GM10248 (cell line): ENCODE data around the gene KRT71.

ENCODE experiments used
- CTCF ChIA-PET: fragments of 300-600 bp; sonication (Branson Sonifier 250); formaldehyde crosslinking; extraction: SDS; loops from one replicate; lab custom pipeline; 2021; ENCODE audit warnings: antibody characterized with exemption; lab: Yijun Ruan, JAX
- POLR2A ChIA-PET: fragments of 350-650 bp; sonication (Branson Sonifier 250); formaldehyde crosslinking; extraction: SDS; loops from one replicate; lab custom pipeline; 2020; ENCODE audit warnings: antibody characterized with exemption; lab: Yijun Ruan, JAX
- DNase-seq: peaks from one replicate; pipeline ENCODE4 v3.0.0; 2012; ENCODE audit errors: extremely low spot score
- CTCF ChIP-seq: IDR thresholded peaks from 2 replicates; pipeline ENCODE4 v1.5.1; 2012; ENCODE audit warnings: mild to moderate bottlenecking, low read depth; ENCODE audit errors: extremely low read depth, missing control alignments, control extremely low read depth

Gene KRT71

GRCh38 chr12:52573306-52573705 lies 20.4 kb upstream of the KRT71 start:
- ChIA-PET CTCF (interaction anchor here (1.3 to 3.0 kb wide), 2 partner anchors 16 to 23 kb away, joined by 3 to 7 read pairs; no protein-coding TSS in a partner anchor), POLR2A (no interaction called here)
- no peak for DNase-seq
- TF ChIP-seq CTCF, result no peak

DNA sequence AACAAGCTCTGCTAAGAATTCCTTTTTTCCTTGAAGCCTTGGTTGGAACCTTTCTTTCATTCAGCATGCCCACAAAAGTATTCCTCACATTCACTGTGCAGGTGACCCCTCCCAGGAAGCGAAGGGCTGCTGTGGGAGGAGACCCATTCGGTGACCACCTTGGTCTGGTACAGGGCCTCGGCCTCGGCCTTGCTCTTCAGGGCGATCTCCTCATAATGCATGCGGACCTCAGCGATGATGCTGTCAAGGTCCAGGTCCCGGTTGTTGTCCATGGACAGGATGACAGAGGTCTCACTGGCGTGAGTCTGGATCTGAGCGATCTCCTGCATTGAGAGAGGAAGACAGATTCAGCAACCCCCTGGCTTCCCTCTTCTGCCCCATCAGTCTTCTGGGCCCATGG lies 17.6 kb upstream of the KRT71 start:
- no peak for DNase-seq
- POLR2A ChIA-PET, result no interaction called here
- TF ChIP-seq CTCF, result no peak
- CTCF ChIA-PET, result interaction anchor here (1.5 to 1.9 kb wide), 2 partner anchors 10 to 370 kb away, joined by 3 to 5 read pairs; no protein-coding TSS in a partner anchor

- POLR2A ChIA-PET, result no interaction called here
- TF ChIP-seq CTCF, result no peak
- DNase-seq, result no peak
- CTCF ChIA-PET, result interaction anchor here (1.1 kb wide), 1 partner anchor 14 kb away, joined by 3 read pairs; no protein-coding TSS in a partner anchor
Observed at GRCh38 chr12:52568111-52568510, 15.2 kb upstream of the KRT71 start.

GRCh38 chr12:52566847-52567291 lies 13.9 kb upstream of the KRT71 start:
- TF ChIP-seq CTCF, result no peak
- CTCF ChIA-PET, result no interaction called here
- POLR2A ChIA-PET, result no interaction called here
- no peak for DNase-seq

- POLR2A ChIA-PET, result no interaction called here
- CTCF ChIA-PET, result no interaction called here
- no peak for TF ChIP-seq CTCF
- no peak for DNase-seq
Observed at GRCh38 chr12:52564582-52564981, 11.6 kb upstream of the KRT71 start.

DNA sequence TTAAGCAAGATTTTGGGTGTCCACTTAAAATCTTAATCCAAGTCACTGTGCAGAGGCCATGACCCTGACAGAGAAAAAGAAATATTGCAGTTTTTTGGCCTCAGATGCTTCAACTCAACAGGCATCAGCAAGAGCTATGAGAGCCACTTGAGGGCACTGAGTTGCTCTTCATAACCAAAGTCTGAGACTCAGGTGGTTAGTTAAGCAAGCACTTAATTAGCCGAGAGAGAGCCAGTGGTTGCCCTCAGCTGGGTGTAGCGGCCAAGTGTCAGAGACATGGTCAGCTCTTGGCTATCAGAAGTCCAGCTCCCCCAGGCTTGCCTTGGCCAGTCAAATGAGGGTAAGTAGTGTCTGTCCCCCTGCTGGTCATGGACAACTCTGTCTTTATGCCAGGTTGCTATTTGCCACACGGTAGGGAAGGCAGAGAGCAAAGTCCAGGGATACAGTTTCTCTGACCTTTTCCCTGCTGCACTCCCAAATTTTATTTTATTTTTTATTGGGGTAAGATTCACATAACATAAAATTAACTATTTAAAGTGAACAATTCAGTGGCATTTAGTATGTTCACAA lies 9.0 kb upstream of the KRT71 start:
- ChIA-PET CTCF (interaction anchor here (1.7 kb wide), 1 partner anchor 20 kb away, joined by 4 read pairs; no protein-coding TSS in a partner anchor), POLR2A (no interaction called here)
- no peak for DNase-seq
- TF ChIP-seq CTCF, result no peak
